ENCODE results near the gene GLTP.
A peak's percentile ranks its signal among the peaks of the same experiment; 100 is the strongest.
"Not testable (repeated sequence)": the region's sequence is repeated elsewhere in the genome, so short reads cannot be mapped to it uniquely, and the experiment has no call there.

GLTP gene

DNA sequence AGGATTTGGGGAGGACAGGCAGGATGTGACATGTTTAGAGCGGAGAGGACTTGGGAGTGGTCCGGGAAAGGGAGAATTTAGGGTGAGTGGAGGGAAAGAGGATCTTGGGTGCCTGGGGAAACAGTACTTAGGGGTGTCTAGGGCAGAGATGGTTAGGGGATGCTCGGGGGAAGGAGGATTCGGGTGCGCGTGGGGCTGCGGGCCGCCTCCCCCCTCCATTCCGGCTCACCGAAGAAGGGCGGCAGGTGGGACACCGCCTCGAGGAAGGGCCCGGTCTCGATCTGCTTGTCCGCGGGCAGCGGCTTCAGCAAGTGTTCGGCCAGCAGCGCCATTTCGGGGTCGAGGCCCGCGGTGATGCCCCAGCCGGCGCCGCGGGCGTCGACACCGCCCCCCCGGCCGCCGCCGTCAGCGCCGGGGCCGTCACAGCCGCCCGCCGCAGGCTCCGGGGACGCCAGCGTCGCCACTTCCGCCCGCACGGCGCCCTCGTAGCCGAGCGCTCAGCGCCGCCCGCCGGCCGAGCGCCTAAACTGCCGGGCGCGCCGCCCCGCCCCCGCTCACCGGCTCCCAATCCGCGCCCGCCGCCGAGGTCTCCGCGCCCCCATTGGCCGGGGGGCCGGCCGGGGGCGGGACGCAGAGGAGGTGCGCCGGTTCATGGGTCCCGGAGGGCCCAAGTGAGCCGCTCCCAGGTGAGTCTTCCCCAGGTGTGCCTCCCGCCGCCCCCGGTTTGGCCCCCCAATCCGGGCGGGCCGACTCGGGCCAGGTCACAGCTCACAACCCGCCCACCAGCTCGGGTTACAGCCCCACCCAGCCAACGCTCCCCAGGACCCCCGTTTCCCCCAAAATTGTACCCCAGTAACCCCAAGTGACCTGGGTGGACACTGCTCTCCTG is at the start of gene GLTP:
TSS of gene GLTP (minus strand) at position 499 of the 889 bp plus-strand sequence. CDS start at position 332, 167 bp downstream.
- peak; percentile 99 for DNase-seq (ENCODE audit: low spot score)

GRCh38 chr12:109929326-109929725 is 49.0 kb upstream of the GLTP start:
- not testable (repeated sequence) for DNase-seq (ENCODE audit: low spot score)

DNA sequence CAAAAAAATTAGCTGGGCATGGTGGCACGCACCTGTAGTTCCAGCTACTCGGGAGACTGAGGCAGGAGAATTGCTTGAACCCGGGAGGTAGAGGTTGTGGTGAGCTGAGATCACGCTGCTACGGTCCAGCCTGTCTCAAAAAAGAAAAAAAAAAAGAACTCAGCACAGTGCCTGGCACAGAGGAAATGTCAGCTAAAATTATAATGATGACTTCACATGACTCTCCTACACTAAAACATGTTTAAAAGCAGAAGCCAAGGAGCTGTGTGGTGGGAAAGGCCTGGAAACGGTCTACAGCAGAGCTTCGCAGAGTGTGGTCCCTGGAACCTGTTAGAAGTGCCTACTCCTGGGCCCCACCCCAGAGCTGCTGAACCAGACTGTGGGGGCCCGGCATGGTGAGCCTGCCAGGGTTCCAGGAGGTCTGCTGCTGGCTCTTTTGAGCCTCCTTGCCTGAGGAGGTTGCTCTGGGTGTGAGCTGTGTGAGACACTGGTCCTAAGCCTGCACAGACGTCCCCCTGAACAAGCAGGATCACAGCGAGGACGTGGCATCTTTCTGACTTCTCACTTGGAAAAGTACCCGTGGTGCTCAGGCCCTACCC is 47.8 kb upstream of the GLTP start:
- DNase-seq (ENCODE audit: low spot score) = no peak

DNA sequence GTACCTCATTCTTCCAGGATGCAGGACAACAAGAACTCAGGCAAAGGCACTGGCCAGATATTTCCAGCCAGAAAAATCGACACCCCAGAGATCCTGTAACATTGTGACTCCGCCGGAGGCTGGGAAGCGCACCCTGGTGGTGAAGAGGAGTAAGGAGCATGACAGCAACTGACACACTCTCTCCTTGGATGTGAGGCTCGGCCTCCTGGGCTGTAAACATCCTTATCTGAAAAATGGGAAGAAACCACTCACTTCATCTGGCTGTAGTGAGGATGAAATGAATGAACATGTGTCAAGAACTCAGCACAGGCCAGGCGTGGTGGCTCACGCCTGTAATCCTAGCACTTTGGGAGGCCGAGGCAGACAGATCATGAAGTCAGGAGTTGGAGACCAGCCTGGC is 47.3 kb upstream of the GLTP start:
- DNase-seq (ENCODE audit: low spot score) = peak; percentile 78

DNA sequence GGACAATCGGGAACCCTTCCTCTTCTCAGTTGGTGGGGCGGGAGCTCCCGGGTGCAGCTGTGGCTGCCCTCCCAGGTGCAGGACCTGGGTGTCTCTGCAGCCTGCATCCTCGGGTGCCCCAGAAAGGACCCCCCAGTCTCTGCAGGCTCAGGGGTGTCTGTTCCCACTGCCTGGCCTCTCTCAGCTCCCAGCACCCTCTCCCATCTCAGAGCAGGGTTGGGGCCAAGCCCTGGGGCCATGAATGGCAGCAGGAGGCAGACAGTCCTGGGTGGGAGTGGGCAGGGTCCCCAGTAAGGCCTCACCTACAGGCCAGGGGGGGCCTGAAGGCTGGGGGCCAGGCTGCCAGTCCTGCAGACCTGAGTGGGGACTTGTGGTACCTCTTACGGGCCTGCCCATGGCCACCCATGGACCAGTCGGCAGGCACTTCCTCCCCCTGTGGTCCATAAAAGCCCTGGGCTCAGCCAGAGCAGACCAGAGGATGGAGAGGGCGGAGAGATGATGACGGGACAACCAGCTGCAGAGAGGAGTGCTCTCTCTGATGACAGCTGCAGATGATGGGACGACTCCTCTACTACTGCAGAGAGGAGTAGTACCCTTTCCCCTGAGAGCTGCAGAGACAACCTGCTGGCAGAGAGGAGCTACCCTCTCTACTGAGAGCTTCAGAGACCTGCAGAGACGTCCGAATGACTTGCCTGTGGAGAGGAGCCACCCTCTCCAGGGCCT is 46.3 kb upstream of the GLTP start:
- DNase-seq (ENCODE audit: low spot score) = no peak

- no peak for DNase-seq (ENCODE audit: low spot score)
Observed at GRCh38 chr12:109926016-109926415, 45.7 kb upstream of the GLTP start.

GRCh38 chr12:109925185-109925840 is 45.0 kb upstream of the GLTP start:
- DNase-seq (ENCODE audit: low spot score) = no peak

DNA sequence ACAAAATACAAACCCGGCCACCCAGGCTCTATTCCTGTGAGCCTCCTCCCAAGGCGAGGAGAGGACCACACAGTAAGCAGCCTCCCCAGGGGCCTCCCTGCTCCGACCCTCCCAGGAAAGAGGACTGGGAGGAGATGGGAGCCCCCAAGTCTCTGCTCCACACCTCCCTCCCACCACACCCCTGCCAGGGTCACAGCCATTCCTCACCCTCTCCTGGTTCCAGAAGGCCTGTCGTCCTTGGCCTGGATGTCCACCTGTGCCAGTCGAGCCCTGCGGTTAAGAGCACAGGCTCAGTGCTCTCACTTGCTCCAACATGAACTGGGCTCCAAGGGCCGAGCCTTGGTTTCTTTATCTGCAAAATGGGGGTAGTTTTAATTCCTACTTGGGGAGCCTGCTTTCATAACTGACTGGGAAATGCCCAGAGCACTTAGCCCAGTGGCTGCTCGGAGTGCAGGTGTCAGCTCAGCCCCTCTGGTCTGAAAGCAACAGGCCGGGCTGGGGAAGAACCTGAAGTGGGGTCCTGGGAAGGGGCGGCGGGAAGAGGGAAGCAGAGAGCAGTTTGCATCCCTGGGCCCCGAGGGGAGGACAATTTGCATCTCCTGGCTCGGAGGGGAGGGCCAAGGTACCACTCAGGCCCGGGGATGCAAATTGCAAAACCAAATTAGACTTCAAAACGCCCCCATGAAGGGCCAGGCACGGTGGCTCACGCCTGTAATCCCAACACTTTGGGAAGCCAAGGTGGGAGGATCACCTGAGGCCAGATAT is 43.3 kb upstream of the GLTP start:
- no peak for DNase-seq (ENCODE audit: low spot score)

GRCh38 chr12:109923038-109923437 is 42.7 kb upstream of the GLTP start:
- no peak for DNase-seq (ENCODE audit: low spot score)

DNA sequence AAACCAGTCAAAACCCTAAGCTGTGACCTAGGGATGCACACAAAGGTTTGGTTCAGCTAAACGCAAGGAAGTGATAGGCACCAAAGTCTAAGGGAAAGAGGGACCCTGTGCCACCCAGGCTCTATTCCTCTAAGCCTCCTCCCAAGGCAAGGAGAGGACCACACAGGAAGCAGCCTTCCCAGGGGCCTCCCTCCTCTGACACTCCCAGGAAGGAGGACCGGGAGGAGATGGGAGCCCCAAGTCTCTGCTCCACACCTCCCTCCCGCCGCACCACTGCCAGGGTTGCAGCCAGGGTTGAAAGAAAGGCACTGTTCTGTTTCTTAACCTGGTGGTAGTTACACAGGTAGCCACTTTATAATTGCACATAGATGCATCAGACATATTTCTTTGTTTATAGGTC is 41.6 kb upstream of the GLTP start:
- no peak for DNase-seq (ENCODE audit: low spot score)

- DNase-seq (ENCODE audit: low spot score) = no peak
Observed at GRCh38 chr12:109920261-109920780, 40.0 kb upstream of the GLTP start.

- DNase-seq (ENCODE audit: low spot score) = no peak
Observed at GRCh38 chr12:109919456-109919855, 39.1 kb upstream of the GLTP start.

- DNase-seq (ENCODE audit: low spot score) = no peak
Observed at GRCh38 chr12:109916045-109916444, 35.7 kb upstream of the GLTP start.

GRCh38 chr12:109915171-109916040 is 35.1 kb upstream of the GLTP start:
- no peak for DNase-seq (ENCODE audit: low spot score)

- no peak for DNase-seq (ENCODE audit: low spot score)
Observed at GRCh38 chr12:109914461-109914860, 34.1 kb upstream of the GLTP start.

DNA sequence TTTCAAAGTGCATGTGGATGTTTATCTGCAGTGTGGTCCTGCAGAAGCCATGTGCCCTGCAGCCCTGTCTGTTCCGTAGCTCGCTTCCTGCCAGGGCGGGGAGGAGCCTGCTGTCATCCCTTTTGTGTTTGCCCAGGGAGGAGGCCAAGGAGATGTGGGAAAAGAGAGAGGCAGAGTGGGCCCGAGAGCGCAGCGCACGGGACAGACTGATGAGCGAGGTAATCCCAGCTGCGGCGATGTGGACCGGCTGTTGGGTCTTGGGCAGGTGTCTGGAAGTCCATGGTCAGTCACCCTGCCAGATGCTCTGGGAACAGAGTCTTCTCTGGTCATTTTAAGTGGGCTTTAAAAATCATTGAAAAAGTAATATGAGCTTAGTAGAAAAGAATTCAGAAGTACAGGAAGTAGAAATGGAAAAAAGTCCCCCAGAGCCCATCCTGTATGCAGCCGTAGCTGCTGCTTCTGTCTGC is 32.5 kb upstream of the GLTP start:
- DNase-seq (ENCODE audit: low spot score) = no peak

GRCh38 chr12:109910969-109911348 is 30.6 kb upstream of the GLTP start:
- DNase-seq (ENCODE audit: low spot score) = peak; percentile 97

- DNase-seq (ENCODE audit: low spot score) = no peak
Observed at GRCh38 chr12:109910254-109910968, 30.1 kb upstream of the GLTP start.

GRCh38 chr12:109905301-109905700 is 25.0 kb upstream of the GLTP start:
- no peak for DNase-seq (ENCODE audit: low spot score)
